ENCODE results near the gene LOXL4. TPM values are rescaled to one million over a fixed set of nuclear protein-coding genes. Genes with fewer than 3 reads are reported as not detected.

Gene LOXL4
- total and polyA plus RNA-seq, 7 experiments from 2014 or later = not detected

GRCh38 chr10:98248018-98248417, 20.0 kb downstream of the LOXL4 start:
- H3K27me3 ChIP-seq (ENCODE audit: control insufficient read depth in 2 of 2, insufficient read depth in 2 of 2, low read length in 2 of 2) = no peaks in the 10 kb centered on the region
- DNase-seq = no peak
- no peak overlapping the region for H3K27ac ChIP-seq (ENCODE audit: low read depth, low read length)
- no peaks in the 10 kb centered on the region for H3K9me3 ChIP-seq (ENCODE audit: control insufficient read depth in 2 of 3, low read length in 3 of 3)
- Mint-ChIP-seq H3K36me3 (peaks cover 14 to 51% (median 24%) of the 10 kb centered on the region in 5 donors), H3K4me1 (peaks cover 0 to 5% (median 2%) of the 10 kb centered on the region in 7 donors), H3K27me3 (no peaks in the 10 kb centered on the region), H3K4me3 (no peak overlapping the region), H3K27ac (peak overlapping the region in 1 of 9 donors; percentile 38), H3K9me3 (peaks cover 0 to 3% (median 0%) of the 10 kb centered on the region in 11 donors)
- intact Hi-C loops (cut with micrococcal nuclease) = no loop called here
- CTCF ChIA-PET = no interaction called here
- no peak overlapping the region for H3K4me3 ChIP-seq (ENCODE audit: low read length)
- ATAC-seq = no peak
- peaks cover 7 to 57% (median 12%) of the 10 kb centered on the region in 3 experiments for H3K36me3 ChIP-seq (ENCODE audit: control insufficient read depth in 2 of 3, insufficient read depth in 3 of 3, low read length in 3 of 3)
- no peaks in the 10 kb centered on the region for H3K4me1 ChIP-seq (ENCODE audit: control insufficient read depth in 2 of 2, insufficient read depth in 2 of 2, low read length in 2 of 2)
- POLR2A ChIA-PET = no interaction called here

- H3K4me1 Mint-ChIP-seq = peaks cover 0 to 5% (median 2%) of the 10 kb centered on the region in 7 donors
- intact Hi-C loops (cut with micrococcal nuclease) = no loop called here
- no peak overlapping the region for H3K27ac ChIP-seq (ENCODE audit: low read depth, low read length)
- peak overlapping the region in 3 of 9 donors; percentile 35 to 68 (median 46) for H3K27ac Mint-ChIP-seq
- peaks cover 16 to 58% (median 31%) of the 10 kb centered on the region in 5 donors for H3K36me3 Mint-ChIP-seq
- H3K9me3 ChIP-seq (ENCODE audit: control insufficient read depth in 2 of 3, low read length in 3 of 3) = no peaks in the 10 kb centered on the region
- ATAC-seq (no peak), DNase-seq (no peak)
- POLR2A ChIA-PET = no interaction called here
- H3K27me3 ChIP-seq (ENCODE audit: control insufficient read depth in 2 of 2, insufficient read depth in 2 of 2, low read length in 2 of 2) = no peaks in the 10 kb centered on the region
- no peaks in the 10 kb centered on the region for H3K27me3 Mint-ChIP-seq
- H3K4me1 ChIP-seq (ENCODE audit: control insufficient read depth in 2 of 2, insufficient read depth in 2 of 2, low read length in 2 of 2) = no peaks in the 10 kb centered on the region
- H3K36me3 ChIP-seq (ENCODE audit: control insufficient read depth in 2 of 3, insufficient read depth in 3 of 3, low read length in 3 of 3) = peaks cover 7 to 63% (median 12%) of the 10 kb centered on the region in 3 experiments
- H3K4me3 Mint-ChIP-seq = no peak overlapping the region
- H3K4me3 ChIP-seq (ENCODE audit: low read length) = no peak overlapping the region
- CTCF ChIA-PET = no interaction called here
- H3K9me3 Mint-ChIP-seq = peaks cover 0 to 3% (median 0%) of the 10 kb centered on the region in 11 donors
Measured at GRCh38 chr10:98246911-98247805, 20.8 kb downstream of the LOXL4 start.

GRCh38 chr10:98244586-98244985, 23.4 kb downstream of the LOXL4 start:
- Mint-ChIP-seq H3K36me3 (peaks cover 16 to 66% (median 35%) of the 10 kb centered on the region in 5 donors), H3K9me3 (peaks cover 0 to 1% (median 0%) of the 10 kb centered on the region in 11 donors), H3K4me3 (no peak overlapping the region), H3K27me3 (no peaks in the 10 kb centered on the region), H3K27ac (peak overlapping the region in 1 of 9 donors; percentile 1), H3K4me1 (peaks cover 0 to 4% (median 2%) of the 10 kb centered on the region in 7 donors)
- no peaks in the 10 kb centered on the region for H3K27me3 ChIP-seq (ENCODE audit: control insufficient read depth in 2 of 2, insufficient read depth in 2 of 2, low read length in 2 of 2)
- CTCF ChIA-PET = no interaction called here
- H3K4me3 ChIP-seq (ENCODE audit: low read length) = no peak overlapping the region
- H3K36me3 ChIP-seq (ENCODE audit: control insufficient read depth in 2 of 3, insufficient read depth in 3 of 3, low read length in 3 of 3) = peaks cover 7 to 71% (median 12%) of the 10 kb centered on the region in 3 experiments
- no peak overlapping the region for H3K27ac ChIP-seq (ENCODE audit: low read depth, low read length)
- ATAC-seq (no peak), DNase-seq (no peak)
- intact Hi-C loops (cut with micrococcal nuclease) = no loop called here
- H3K4me1 ChIP-seq (ENCODE audit: control insufficient read depth in 2 of 2, insufficient read depth in 2 of 2, low read length in 2 of 2) = no peaks in the 10 kb centered on the region
- POLR2A ChIA-PET = no interaction called here
- H3K9me3 ChIP-seq (ENCODE audit: control insufficient read depth in 2 of 3, low read length in 3 of 3) = no peaks in the 10 kb centered on the region

GRCh38 chr10:98244141-98244540, 23.9 kb downstream of the LOXL4 start:
- ChIA-PET POLR2A (no interaction called here), CTCF (no interaction called here)
- intact Hi-C loops (cut with micrococcal nuclease) = no loop called here
- Histone ChIP-seq H3K27me3 (ENCODE audit: control insufficient read depth in 2 of 2, insufficient read depth in 2 of 2, low read length in 2 of 2) (no peaks in the 10 kb centered on the region), H3K36me3 (ENCODE audit: control insufficient read depth in 2 of 3, insufficient read depth in 3 of 3, low read length in 3 of 3) (peaks cover 7 to 72% (median 12%) of the 10 kb centered on the region in 3 experiments), H3K4me3 (ENCODE audit: low read length) (no peak overlapping the region), H3K27ac (ENCODE audit: low read depth, low read length) (no peak overlapping the region), H3K4me1 (ENCODE audit: control insufficient read depth in 2 of 2, insufficient read depth in 2 of 2, low read length in 2 of 2) (no peaks in the 10 kb centered on the region), H3K9me3 (ENCODE audit: control insufficient read depth in 2 of 3, low read length in 3 of 3) (no peaks in the 10 kb centered on the region)
- peaks cover 0 to 4% (median 0%) of the 10 kb centered on the region in 7 donors for H3K4me1 Mint-ChIP-seq
- no peaks in the 10 kb centered on the region for H3K27me3 Mint-ChIP-seq
- H3K4me3 Mint-ChIP-seq = no peak overlapping the region
- ATAC-seq (no peak), DNase-seq (no peak)
- peaks cover 16 to 65% (median 39%) of the 10 kb centered on the region in 5 donors for H3K36me3 Mint-ChIP-seq
- H3K9me3 Mint-ChIP-seq = peaks cover 0 to 1% (median 0%) of the 10 kb centered on the region in 11 donors
- H3K27ac Mint-ChIP-seq = peak overlapping the region in 2 of 9 donors; percentile 1 to 73

GRCh38 chr10:98242823-98243222, 25.2 kb downstream of the LOXL4 start:
- no peaks in the 10 kb centered on the region for H3K4me1 ChIP-seq (ENCODE audit: control insufficient read depth in 2 of 2, insufficient read depth in 2 of 2, low read length in 2 of 2)
- POLR2A ChIA-PET = no interaction called here
- DNase-seq = no peak
- peak overlapping the region in 1 of 9 donors; percentile 56 for H3K27ac Mint-ChIP-seq
- H3K4me3 Mint-ChIP-seq = no peak overlapping the region
- H3K4me3 ChIP-seq (ENCODE audit: low read length) = no peak overlapping the region
- no peak overlapping the region for H3K27ac ChIP-seq (ENCODE audit: low read depth, low read length)
- H3K36me3 ChIP-seq (ENCODE audit: control insufficient read depth in 2 of 3, insufficient read depth in 3 of 3, low read length in 3 of 3) = peaks cover 7 to 72% (median 12%) of the 10 kb centered on the region in 3 experiments
- H3K27me3 Mint-ChIP-seq = no peaks in the 10 kb centered on the region
- CTCF ChIA-PET = no interaction called here
- ATAC-seq = no peak
- no peaks in the 10 kb centered on the region for H3K9me3 ChIP-seq (ENCODE audit: control insufficient read depth in 2 of 3, low read length in 3 of 3)
- intact Hi-C loops (cut with micrococcal nuclease) = no loop called here
- H3K4me1 Mint-ChIP-seq = peaks cover 0 to 5% (median 2%) of the 10 kb centered on the region in 7 donors
- H3K9me3 Mint-ChIP-seq = peaks cover 0 to 1% (median 0%) of the 10 kb centered on the region in 11 donors
- H3K36me3 Mint-ChIP-seq = peaks cover 19 to 59% (median 36%) of the 10 kb centered on the region in 5 donors
- H3K27me3 ChIP-seq (ENCODE audit: control insufficient read depth in 2 of 2, insufficient read depth in 2 of 2, low read length in 2 of 2) = no peaks in the 10 kb centered on the region

GRCh38 chr10:98240524-98240923, 27.5 kb downstream of the LOXL4 start:
- CTCF ChIA-PET = no interaction called here
- intact Hi-C loops (cut with micrococcal nuclease) = no loop called here
- H3K4me1 Mint-ChIP-seq = peaks cover 0 to 8% (median 4%) of the 10 kb centered on the region in 7 donors

More at GRCh38 chr10:98240524-98240923, 27.5 kb downstream of the LOXL4 start:
- peaks cover 9 to 74% (median 11%) of the 10 kb centered on the region in 3 experiments for H3K36me3 ChIP-seq (ENCODE audit: control insufficient read depth in 2 of 3, insufficient read depth in 3 of 3, low read length in 3 of 3)
- Mint-ChIP-seq H3K27ac (no peak overlapping the region), H3K4me3 (no peak overlapping the region), H3K27me3 (no peaks in the 10 kb centered on the region), H3K36me3 (peaks cover 18 to 58% (median 34%) of the 10 kb centered on the region in 5 donors), H3K9me3 (peaks cover 0 to 1% (median 0%) of the 10 kb centered on the region in 11 donors)
- H3K9me3 ChIP-seq (ENCODE audit: control insufficient read depth in 2 of 3, low read length in 3 of 3) = no peaks in the 10 kb centered on the region
- no peak overlapping the region for H3K4me3 ChIP-seq (ENCODE audit: low read length)
- H3K27me3 ChIP-seq (ENCODE audit: control insufficient read depth in 2 of 2, insufficient read depth in 2 of 2, low read length in 2 of 2) = no peaks in the 10 kb centered on the region
- POLR2A ChIA-PET = no interaction called here
- DNase-seq = no peak
- no peaks in the 10 kb centered on the region for H3K4me1 ChIP-seq (ENCODE audit: control insufficient read depth in 2 of 2, insufficient read depth in 2 of 2, low read length in 2 of 2)
- no peak overlapping the region for H3K27ac ChIP-seq (ENCODE audit: low read depth, low read length)
- no peak for ATAC-seq

Measured in naive thymus-derived CD4-positive, alpha-beta T cell (primary cell).